Muscle of back (tissue), 13 donors: ENCODE measurements around the gene BSG. TPM values are rescaled to one million over a fixed set of nuclear protein-coding genes. Genes with fewer than 3 reads are reported as not detected.

Experiments
- DNase-seq, 3 donors: peaks; one replicate each; pipeline versions ENCODE4 v3.0.0 to v3.0.0-alpha.2; 2013
- long read RNA-seq, 9 donors: transcript quantifications; one replicate each; lab custom pipeline, GENCODE V29; 2026
- polyA plus RNA-seq, 10 donors: library from polyadenylated mRNA; unstranded; fragments of 120-200 nt; gene quantifications; one replicate each; pipeline ENCODE4 v1.2.1, GENCODE V29; 2013; ENCODE audit not compliant: insufficient read length in 10 of 10

The BSG gene
- polyA plus RNA-seq: 100 to 1,000 TPM; 146 to 281 (median 195) TPM
- long read RNA-seq, donor 1, partial matches to known transcripts: 19 of 121 reads
- long read RNA-seq, donor 1, other reads (novel, unspliced or antisense): 98 of 121 reads
- long read RNA-seq, donor 2, transcript BSG-206 (3 exons, 582 nt): major isoform, 5 of 92 reads
- long read RNA-seq, donor 2, partial matches to known transcripts: 80 of 92 reads
- long read RNA-seq, donor 2, other reads (novel, unspliced or antisense): 5 of 92 reads
- long read RNA-seq, donor 3: 0 reads
- long read RNA-seq, donor 4, partial matches to known transcripts: 9 of 68 reads
- long read RNA-seq, donor 4, other reads (novel, unspliced or antisense): 53 of 68 reads
- long read RNA-seq, donor 5, partial matches to known transcripts: 42 of 196 reads
- long read RNA-seq, donor 5, other reads (novel, unspliced or antisense): 146 of 196 reads
- long read RNA-seq, donor 6, partial matches to known transcripts: 31 of 139 reads
- long read RNA-seq, donor 6, other reads (novel, unspliced or antisense): 100 of 139 reads
- long read RNA-seq, donor 7, partial matches to known transcripts: 14 of 81 reads
- long read RNA-seq, donor 7, other reads (novel, unspliced or antisense): 64 of 81 reads
- long read RNA-seq, donor 8, transcript BSG-210 (2 exons, 611 nt): major isoform, 6 of 91 reads
- long read RNA-seq, donor 8, partial matches to known transcripts: 13 of 91 reads
- long read RNA-seq, donor 8, other reads (novel, unspliced or antisense): 68 of 91 reads
- long read RNA-seq, donor 9, partial matches to known transcripts: 0 of 26 reads
- long read RNA-seq, donor 9, other reads (novel, unspliced or antisense): 23 of 26 reads

DNA sequence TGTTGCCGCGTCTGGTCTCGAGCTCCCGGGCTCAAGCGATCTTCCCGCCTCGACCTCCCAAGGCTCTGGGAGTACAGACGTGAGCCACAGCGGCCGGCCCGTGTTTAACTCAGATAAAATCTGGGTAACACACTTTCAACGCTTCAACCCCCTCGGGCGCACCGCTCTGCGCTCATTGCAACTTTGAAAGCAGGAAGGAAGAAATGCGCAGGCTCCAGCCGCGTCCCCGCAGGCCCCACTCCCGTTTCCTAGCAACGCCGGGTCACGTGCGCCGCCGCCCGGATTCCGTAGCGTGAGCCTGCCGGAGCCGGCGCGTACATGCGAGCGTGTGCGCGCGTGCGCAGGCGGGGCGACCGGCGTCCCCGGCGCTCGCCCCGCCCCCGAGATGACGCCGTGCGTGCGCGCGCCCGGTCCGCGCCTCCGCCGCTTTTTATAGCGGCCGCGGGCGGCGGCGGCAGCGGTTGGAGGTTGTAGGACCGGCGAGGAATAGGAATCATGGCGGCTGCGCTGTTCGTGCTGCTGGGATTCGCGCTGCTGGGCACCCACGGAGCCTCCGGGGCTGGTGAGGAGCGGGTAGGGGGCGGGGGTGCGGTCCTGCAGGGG is at the start of gene BSG:
Gene BSG (plus strand): TSS at position 457 of the 603 bp plus-strand sequence. CDS start 39 bp downstream, at position 496.
- peak; percentile 98 to 99 (median 98) for DNase-seq

DNA sequence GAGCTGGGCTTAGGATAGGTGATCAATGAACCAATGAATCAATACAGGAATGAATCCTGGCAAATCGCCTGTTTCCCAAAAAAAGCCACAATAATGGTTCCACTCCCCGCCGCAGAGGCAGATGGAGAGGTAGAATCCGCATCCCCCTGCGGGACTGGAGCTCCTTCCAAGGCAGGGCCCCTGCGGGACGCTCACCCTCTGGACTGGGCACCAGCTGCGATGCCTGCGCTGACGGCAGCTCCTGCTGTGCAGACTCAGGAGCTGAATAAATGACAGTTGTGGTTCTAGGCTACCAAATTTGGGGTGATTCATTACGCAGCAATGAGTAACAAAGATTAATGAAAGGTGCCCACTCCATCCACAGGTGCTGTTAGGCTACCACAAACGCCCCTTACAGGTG is 49.7 kb upstream of the BSG start:
- DNase-seq: no peak

GRCh38 chr19:524062-524674 is 48.2 kb upstream of the BSG start:
- DNase-seq: no peak

GRCh38 chr19:525029-525428 is 47.4 kb upstream of the BSG start:
- no peak for DNase-seq

DNA sequence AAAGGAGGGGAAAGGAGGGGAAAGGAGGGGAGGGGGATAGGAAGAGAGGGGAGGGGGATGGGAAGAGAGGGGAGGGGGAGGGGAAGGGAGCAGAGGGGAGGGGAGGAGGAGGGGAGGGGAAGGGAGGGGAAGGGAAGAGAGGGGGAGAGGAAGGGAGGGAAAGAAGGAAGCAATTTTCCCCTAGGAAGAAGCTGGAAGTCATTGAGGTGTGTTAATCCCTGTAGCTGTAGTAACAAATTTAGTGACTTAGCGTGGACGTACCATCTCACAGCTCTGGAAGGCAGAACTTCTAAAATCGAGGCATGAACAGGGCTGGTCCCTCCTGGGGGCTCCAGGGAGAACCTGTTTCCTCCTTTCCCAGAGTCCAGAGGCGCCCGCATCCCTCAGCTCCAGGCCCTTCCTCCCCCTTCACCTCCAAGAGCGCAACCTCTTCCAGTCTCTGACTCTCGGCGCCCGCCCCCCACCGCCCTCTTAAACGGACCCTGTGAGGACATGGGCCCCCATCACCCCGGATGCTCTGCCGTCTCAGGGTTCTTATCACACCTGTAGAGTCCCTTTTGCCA is 46.5 kb upstream of the BSG start:
- no peak for DNase-seq

- DNase-seq: no peak
Observed at GRCh38 chr19:530134-531008, 42.0 kb upstream of the BSG start.

GRCh38 chr19:531009-531752 is 41.2 kb upstream of the BSG start:
- DNase-seq: peak; percentile 88 to 95 (median 93)

DNA sequence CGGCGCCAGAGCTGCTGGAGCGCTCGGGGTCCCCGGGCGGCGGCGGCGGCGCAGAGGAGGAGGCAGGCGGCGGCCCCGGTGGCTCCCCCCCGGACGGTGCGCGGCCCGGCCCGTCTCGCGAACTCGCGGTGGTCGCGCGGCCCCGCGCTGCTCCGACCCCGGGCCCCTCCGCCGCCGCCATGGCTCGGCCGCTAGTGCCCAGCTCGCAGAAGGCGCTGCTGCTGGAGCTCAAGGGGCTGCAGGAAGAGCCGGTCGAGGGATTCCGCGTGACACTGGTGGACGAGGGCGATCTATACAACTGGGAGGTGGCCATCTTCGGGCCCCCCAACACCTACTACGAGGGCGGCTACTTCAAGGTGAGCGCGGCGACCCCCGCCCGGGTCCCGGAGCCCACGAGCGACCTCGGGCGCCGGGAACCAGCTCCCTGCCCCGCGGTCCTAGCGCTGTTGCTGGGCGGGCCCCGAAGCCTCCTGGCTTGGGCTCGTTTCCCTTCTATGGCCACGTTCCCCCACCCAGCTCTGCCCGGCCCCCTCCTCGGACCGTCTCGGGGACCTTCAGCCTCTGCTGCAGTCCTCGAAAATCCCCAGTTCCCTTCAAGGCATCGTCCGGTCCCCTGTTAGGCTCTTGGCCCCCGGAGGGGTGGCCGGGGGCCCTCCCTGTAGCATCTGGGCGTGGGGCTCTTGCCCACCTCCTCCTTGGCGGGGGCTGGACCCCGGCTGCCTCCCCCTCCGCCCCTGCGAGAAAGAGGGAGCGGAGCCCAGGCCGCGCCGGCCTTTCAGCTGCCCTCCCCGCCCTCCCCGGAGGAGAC is 40.4 kb upstream of the BSG start, which contains the start of gene CDC34:
Gene CDC34 (plus strand): TSS at position 8 of the 808 bp plus-strand sequence. CDS start 172 bp downstream, at position 180.
- DNase-seq: peak in 1 of 3 donors; percentile 59

DNA sequence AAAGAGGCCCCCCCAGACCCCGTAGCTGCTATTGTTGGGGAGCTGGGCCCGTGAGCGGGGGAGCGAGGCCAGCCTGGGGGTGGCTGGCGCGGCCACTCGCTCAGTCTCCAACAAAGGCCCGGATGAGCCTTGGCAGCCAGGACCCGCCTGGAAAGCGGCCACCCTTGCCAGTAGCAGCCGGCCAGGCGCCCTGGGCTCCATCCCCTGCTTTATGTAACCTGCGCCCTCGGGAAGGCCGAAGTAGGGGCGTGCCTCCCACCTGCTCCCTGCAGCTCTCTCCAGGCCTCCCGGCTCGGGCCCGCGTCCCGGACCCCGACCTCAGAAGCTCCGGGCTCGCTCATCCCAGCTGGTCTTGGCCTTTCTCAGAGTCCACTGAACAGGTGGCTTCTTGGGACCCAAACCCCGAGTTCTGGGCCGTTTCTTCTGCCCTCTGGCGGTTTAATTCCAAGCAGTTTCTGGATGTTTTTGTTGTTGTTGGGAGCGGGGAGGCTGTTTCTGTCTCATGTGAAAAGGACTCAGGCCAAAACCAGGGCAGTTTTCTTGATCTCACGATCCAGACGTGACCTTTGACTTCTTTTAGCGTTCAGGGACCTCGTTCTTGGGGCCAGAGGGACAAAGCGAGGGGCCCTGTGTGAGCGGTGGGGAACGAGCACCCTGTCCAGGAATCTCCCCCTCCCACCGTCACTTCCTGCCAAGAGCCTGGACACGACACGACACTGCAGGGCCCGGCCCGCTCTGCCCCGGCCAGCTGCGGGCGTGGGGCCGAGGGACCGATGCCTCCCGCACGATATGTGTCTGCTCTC is 39.6 kb upstream of the BSG start:
- peak; percentile 54 to 89 (median 74) for DNase-seq

DNA sequence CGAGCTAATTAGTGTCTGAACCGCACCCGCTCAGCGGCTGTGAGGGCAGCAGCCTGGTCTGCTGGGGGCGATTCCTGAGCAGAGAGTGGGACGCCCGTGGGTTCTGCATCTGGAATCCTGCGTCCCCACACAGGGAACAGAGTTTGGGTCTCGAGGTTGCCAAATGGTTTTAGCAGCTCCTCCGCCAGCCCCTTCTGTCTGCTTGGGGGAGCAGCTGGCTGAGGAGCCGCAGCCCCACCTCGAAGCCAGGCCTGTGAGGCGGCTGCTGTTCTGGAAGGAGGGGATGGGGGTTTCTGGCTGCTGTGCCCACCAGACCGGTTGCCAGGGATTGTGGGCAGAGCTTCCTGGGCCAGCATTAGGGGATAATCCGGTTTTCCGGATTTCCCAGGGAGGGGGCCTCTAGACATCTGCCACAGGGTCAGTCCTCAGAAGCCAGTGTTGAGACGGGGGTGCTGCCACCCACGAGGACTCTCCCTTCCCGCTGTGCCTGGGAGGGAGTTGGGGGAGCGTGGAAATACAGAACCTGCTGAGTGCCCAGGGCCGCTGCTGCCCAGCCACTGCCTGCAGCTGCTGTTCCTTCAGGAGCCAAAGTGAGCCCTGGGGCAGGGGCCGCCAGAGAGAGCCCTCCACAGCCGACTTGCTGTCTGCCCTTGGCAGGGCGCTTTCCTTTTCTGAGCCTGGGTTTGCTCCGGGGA is 38.9 kb upstream of the BSG start:
- DNase-seq: no peak

- DNase-seq: no peak
Observed at GRCh38 chr19:534088-534487, 38.3 kb upstream of the BSG start.

DNA sequence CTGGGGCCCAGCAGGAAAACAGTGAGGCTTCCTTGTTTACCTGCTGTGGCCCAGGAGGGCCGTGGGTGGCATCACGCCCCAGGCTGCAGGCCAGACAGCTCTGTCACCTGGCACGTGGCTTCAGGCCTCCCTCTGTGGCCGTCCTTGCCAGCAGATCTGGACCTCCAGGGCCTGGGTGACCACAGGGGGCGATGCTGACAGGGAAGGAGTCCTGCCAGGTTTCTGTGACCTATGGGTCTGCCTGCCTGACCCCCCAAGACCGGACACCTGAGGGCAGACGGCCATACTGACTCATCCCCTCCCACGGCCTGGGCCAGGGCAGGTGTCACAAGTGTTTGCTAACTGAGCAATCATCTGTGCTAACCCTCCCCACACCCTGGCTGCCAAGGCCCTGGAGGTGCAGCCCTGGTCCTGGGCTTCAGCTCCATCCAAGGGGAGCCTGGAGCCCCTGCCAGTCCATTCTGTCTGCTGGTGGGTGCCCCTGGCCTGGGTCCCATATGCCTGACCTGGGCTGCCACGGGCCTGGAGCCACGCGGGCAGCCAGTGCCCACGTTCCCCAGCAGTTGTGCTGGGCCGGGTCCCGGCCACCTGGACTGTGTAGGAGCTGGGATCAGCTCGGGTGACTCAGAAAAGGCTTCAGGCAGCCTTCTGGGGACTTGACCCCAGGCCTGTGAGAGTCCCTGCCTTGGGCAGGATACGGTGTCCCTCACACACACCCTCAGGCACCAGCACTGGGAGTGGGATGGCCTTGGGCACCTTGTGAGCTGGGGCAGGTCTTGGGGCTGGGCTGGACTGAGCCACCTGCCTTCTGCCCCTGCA is 37.2 kb upstream of the BSG start:
- no peak for DNase-seq

DNA sequence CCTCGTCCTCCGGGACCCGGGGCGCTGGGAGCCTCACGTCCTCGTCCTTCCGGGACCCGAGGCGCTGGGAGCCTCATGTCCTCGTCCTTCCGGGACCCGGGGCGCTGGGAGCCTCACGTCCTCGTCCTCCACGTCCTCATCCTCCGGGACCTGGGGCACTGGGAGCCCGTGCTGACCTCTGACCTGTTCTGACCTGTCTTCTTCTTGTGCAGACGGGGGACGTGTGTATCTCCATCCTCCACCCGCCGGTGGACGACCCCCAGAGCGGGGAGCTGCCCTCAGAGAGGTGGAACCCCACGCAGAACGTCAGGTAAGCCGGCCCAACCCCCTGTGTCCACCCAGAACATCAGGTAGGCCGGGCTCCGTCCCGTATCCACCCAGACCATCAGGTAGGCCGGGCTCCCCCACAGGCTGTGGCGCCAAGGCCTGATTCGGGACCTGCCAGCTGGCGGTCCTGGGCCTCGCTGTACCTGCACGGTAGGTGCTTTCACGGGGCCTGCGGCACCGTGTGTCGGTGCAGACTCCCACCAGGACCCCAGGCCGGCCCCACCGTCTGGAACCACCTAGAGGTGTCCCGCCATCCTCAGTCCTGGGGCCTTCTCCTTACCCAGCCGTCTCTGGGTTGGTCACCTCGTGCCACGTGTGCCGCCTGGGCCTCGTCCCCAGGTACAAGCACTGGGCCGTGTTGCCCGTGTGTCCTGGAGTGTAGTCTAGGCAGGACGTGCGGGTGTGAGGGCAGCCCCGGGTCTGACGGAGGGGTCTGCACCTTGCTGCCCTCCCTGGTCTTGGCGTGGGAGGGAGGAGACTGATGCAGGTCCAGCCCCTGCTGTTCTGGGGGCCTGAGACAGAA is 36.1 kb upstream of the BSG start:
- DNase-seq: no peak

DNA sequence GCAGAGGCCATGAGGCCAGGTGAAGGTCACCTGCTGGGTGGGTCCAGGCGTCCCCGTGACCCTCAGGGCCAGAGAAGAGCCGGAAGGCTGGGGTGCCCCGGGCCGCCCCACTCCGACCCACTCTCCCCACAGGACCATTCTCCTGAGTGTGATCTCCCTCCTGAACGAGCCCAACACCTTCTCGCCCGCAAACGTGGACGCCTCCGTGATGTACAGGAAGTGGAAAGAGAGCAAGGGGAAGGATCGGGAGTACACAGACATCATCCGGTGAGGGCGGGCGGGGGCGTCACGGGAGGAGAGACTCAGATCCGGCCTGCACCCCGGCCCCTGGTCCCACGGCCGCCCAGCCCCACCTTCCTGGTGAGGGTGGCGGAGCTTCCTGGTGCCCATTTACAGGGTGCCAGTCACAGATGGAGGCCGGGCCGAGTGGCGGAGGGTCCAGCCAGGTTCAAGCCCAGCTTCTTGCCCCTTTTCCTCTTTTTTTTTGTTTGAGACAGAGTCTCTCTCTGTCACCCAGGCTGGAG is 35.5 kb upstream of the BSG start:
- DNase-seq: peak in 1 of 3 donors; percentile 0
